AG20443 (cell line): ENCODE measurements around the gene MEF2D.

Experiments used
- DNase-seq: peaks from one replicate; pipeline ENCODE4 v3.0.0; 2012; ENCODE audit warnings: low spot score, mixed read lengths

Gene MEF2D

GRCh38 chr1:156467906-156468305 is 32.7 kb downstream of the MEF2D start:
- no peak for DNase-seq

DNA sequence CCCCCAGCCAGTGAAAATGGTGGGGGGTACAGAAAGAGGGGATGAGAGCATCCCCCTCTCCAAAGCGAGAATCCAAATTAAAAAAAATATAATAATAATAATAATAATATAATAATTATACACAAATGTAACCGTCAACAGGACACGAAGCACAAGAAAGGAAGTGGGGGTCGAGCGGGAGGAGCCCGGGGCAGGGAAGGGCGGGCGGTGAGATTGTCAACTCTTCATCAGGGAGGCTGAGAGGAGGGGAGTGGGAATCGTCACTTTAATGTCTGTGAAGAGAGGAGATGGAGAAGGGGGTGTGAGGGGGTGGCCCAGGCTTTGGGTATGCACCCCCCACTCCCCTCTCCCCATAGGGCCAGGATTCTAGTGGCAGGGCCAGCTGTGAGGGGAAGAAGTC is 33.2 kb downstream of the MEF2D start:
- DNase-seq, result no peak

- no peak for DNase-seq
Measured at GRCh38 chr1:156465747-156466365, 34.7 kb downstream of the MEF2D start.

- no peak for DNase-seq
Measured at GRCh38 chr1:156464825-156465452, 35.6 kb downstream of the MEF2D start.

DNA sequence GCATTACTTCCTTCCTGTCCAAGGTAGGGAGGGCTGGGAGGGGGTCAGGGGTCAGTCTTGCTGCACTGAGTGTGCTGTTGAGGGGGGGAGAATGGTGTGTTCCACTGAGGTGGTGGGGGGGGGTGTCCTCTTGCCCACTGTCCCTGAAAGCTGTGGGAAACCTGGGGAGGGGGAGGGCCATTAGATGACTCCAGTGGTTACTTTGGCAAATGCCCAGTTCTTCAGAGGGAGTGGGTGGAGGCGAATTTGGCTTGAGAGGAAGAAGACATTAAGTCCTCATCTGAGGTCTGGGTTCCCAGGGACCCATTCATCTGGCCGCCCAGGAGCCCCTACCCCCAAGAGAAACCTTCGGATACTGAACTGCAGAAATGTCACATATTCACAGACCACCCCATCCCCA is 36.2 kb downstream of the MEF2D start:
- no peak for DNase-seq

DNA sequence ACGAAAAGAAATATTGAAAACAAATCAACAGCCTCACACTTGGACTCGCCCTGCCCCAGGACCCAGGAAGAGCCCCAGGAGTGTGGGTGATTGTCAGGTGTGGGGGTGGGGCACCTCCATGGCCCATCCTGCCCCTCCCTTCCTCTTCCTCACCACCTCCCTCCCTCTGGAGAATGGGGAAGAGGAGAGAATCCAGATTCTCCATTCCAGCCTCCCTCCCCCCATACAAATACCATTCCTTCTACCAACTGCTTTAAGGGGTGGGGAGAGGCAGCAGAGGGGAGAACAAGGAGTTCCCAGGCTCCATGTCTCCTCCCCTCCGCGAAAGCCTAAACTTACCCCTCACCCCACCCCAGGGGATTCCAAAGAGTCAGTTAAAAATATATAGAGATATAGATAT is 36.7 kb downstream of the MEF2D start:
- DNase-seq, result no peak

- no peak for DNase-seq
Measured at GRCh38 chr1:156462954-156463795, 37.4 kb downstream of the MEF2D start.

DNA sequence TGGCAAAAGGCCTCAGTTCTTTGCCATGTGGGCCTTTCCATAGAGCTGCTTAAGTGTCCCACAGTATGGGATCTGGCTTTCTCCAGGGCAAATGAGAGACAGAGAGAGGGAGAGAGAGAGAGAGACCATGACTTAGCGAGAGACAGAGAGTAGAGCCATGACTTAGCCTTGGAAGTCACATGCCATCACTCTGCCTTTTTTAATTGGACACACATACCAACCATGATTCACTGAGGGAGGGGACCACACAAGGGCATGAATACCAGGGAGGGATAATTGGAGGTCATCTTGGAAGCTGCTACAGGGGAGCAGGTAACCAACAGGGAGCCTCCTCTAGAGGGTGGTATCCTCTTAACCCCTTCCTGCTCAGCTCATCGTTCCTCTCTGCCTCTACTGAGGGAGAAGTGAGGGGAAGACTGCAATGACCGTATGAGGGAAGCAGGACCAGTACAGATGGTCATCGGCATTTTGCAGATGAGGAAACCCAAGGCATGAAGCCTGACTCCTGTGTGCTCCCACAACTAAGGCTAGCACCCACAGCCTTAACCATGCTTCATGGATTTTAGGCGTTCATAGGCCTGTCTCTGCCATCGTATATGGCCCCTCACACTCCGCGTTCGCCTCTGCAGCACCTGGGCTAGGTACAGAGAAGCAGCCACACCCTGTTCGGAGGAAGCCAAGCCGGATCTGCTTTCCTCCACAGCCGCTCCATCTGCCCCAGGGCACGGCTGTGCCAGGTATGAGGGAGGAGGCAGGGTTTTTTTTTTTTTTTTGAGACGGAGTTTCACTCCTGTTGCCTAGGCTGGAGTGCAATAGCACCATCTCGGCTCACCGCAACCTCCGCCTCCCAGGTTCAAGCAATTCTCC is 38.6 kb downstream of the MEF2D start:
- DNase-seq, result no peak

- DNase-seq, result no peak
Measured at GRCh38 chr1:156461109-156461508, 39.5 kb downstream of the MEF2D start.

GRCh38 chr1:156460525-156460924 is 40.0 kb downstream of the MEF2D start:
- DNase-seq, result no peak

- DNase-seq, result no peak
Measured at GRCh38 chr1:156458181-156458503, 42.4 kb downstream of the MEF2D start.

- peak; percentile 99 for DNase-seq
Measured at GRCh38 chr1:156456625-156457465, 43.7 kb downstream of the MEF2D start.

DNA sequence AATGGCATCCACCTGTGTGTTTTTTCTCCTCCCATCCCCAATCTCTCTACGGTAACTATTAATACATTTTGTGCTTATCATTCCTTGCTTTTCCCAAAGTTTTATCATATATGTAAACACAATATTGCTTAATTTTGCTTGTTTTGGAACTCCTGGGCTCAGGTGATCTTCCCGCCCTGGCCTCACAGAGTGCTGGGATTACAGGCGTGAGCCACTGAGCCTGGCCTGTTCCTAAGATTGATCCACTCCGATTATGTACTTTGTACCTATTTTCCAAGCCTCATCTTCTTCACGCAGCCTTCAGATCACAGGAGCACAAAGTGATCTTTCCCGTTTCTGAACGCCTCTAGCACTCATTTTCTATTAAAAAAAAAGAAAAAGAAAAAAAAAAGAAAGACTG is 45.2 kb downstream of the MEF2D start:
- no peak for DNase-seq

GRCh38 chr1:156452907-156453306 is 47.7 kb downstream of the MEF2D start:
- DNase-seq, result no peak

DNA sequence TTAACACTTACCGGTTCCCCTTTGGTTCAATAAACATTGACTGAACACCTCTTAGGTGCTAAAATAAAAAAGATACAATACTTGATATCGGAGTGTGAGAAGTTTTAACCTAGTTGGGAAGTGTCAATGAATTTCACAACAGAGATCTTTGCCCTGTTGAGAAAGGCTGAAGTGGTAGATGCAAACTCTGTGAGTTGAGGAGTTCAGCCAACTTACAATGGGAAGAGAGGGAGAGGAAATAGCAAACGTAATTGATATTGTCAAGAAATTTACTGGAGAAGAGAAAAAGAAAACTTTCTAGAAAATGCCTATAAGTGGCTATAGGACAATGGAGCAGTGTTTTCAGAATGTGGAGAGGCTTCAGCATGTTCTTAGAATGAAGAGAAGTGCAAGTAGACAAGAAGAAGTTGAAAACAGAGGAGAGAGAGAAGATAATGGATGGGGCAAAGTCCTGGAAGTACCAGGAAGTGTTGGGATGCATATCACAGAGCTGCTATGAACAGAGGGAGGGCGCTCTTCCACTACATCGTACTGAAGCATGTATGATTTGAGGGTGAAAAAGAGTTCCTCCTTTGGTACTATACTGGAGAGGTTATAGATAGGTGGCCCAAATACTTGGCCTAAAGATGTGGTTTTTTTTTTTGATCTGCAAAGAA is 48.9 kb downstream of the MEF2D start:
- DNase-seq, result no peak

- DNase-seq, result no peak
Measured at GRCh38 chr1:156448134-156448967, 52.2 kb downstream of the MEF2D start.

GRCh38 chr1:156445789-156446263 is 54.7 kb downstream of the MEF2D start:
- peak; percentile 88 for DNase-seq

- no peak for DNase-seq
Measured at GRCh38 chr1:156444407-156445001, 56.1 kb downstream of the MEF2D start.

GRCh38 chr1:156443286-156443685 is 57.3 kb downstream of the MEF2D start:
- no peak for DNase-seq
